HepG2 (cell line): ENCODE results near the gene GTF3A. TPM values are rescaled to one million over a fixed set of nuclear protein-coding genes. Genes with fewer than 3 reads are reported as not detected.

Source experiments
- ATAC-seq: fragments of 200-7000 bp; cut with Tn5 transposase; 3 replicates; pipeline ENCODE4 v1.9.1; 2020; ENCODE audit warnings: mild to moderate bottlenecking, moderate library complexity
- BruUV-seq: library from RNA; stranded (reverse); fragments of 400-500 nt; replicated peaks from 2 replicates; lab custom pipeline; 2021; lab: Mats Ljungman, UMichigan
- CTCF ChIA-PET: fragments of 300-600 bp; formaldehyde crosslinking; extraction: SDS; loops from one replicate; lab custom pipeline; 2021; ENCODE audit warnings: low total read pairs, inconsistent platforms, low intra/inter-chr PET ratio; lab: Yijun Ruan, JAX
- POLR2A ChIA-PET: fragments of 350-600 bp; sonication (Branson Sonifier 250); formaldehyde crosslinking; loops from one replicate; lab custom pipeline; 2020; ENCODE audit warnings: antibody characterized with exemption, inconsistent platforms; lab: Yijun Ruan, JAX
- DNase-seq: peaks from one replicate; pipeline ENCODE4 v3.0.0-alpha.2; 2015; ENCODE audit warnings: low spot score
- FAIRE-seq: peaks from 3 replicates; lab custom pipeline; 2011; peaks lifted over from hg19 to GRCh38; lab: Jason Lieb, UNC
- H2AFZ ChIP-seq: one replicate; pipeline ENCODE4 v1.6.1; 2011; ENCODE audit warnings: low read length, inconsistent platforms
- H3K27ac ChIP-seq: fragments of 300-600 bp; 3 replicates; pipeline ENCODE4 v1.8.0; 2011; ENCODE audit warnings: mixed run types, mild to moderate bottlenecking, mixed read lengths, low read length, inconsistent platforms; ENCODE audit not compliant: insufficient read depth; ENCODE audit errors: extremely low read length
- H3K27me3 ChIP-seq, 2 experiments: fragments of 200-600 bp in 1 of 2; 2 replicates in 1 of 2; 3 replicates in 1 of 2; pipeline versions ENCODE4 v1.6.0 to v1.8.0; 2011; ENCODE audit warnings: low read length in 2 of 2, mild to moderate bottlenecking in 2 of 2, moderate library complexity in 2 of 2, inconsistent platforms in 1 of 2; ENCODE audit not compliant: insufficient read depth in 2 of 2, control insufficient read depth in 1 of 2
- H3K36me3 ChIP-seq, 2 experiments: fragments of 200-600 bp in 1 of 2; replicated peaks in 1 of 2; 2 replicates in 1 of 2; 3 replicates in 1 of 2; pipeline versions ENCODE4 v1.5.1 to v1.8.0; 2011; ENCODE audit warnings: low read length in 2 of 2, inconsistent platforms in 1 of 2; ENCODE audit not compliant: insufficient read depth in 2 of 2, control insufficient read depth in 1 of 2
- H3K4me1 ChIP-seq: 2 replicates; pipeline ENCODE4 v1.5.1; 2012; ENCODE audit warnings: low read length, inconsistent platforms; ENCODE audit not compliant: insufficient read depth
- H3K4me2 ChIP-seq: 2 replicates; pipeline ENCODE4 v1.6.0; 2011; ENCODE audit warnings: low read depth, low read length, inconsistent platforms
- H3K4me3 ChIP-seq, 3 experiments: fragments of 200-600 bp in 1 of 3; sonication (generic), shearing (Covaris generic) in 1 of 3; replicated peaks in 1 of 3; 2 replicates each; pipeline ENCODE4 v1.5.1; 2011 to 2016; ENCODE audit warnings: low read length in 3 of 3, inconsistent platforms in 2 of 3, low read depth in 2 of 3, mild to moderate bottlenecking in 2 of 3, control low read depth in 1 of 3, mixed read lengths in 1 of 3; ENCODE audit not compliant: insufficient read depth in 1 of 3
- H3K79me2 ChIP-seq: one replicate; pipeline ENCODE4 v1.6.1; 2011; ENCODE audit warnings: low read length, inconsistent platforms; ENCODE audit not compliant: insufficient read depth
- H3K9ac ChIP-seq: 2 replicates; pipeline ENCODE4 v1.6.0; 2011; ENCODE audit warnings: mild to moderate bottlenecking, low read depth, low read length, inconsistent platforms; ENCODE audit not compliant: insufficient read depth
- H3K9me3 ChIP-seq: 2 replicates; pipeline ENCODE4 v1.5.1; 2012; ENCODE audit warnings: mild to moderate bottlenecking, low read length
- H4K20me1 ChIP-seq: 2 replicates; pipeline ENCODE4 v1.6.0; 2011; ENCODE audit warnings: inconsistent platforms, mild to moderate bottlenecking, low read length, moderate library complexity; ENCODE audit not compliant: insufficient read depth
- AHR ChIP-seq: IDR thresholded peaks from 2 replicates; pipeline ENCODE4 v1.6.1; 2018; ENCODE audit warnings: missing genetic modification reagents, missing compliant biosample characterization
- FOSL2 ChIP-seq: sonication (generic); formaldehyde crosslinking; IDR thresholded peaks from 2 replicates; pipeline ENCODE4 v1.4.0; 2020; ENCODE audit warnings: missing genetic modification reagents
- HMGA1 ChIP-seq: sonication (generic); formaldehyde crosslinking; conservative IDR thresholded peaks from 2 replicates; pipeline ENCODE4 v1.4.0; 2020; ENCODE audit warnings: missing genetic modification reagents
- HNF4A ChIP-seq: sonication (generic); formaldehyde crosslinking; IDR thresholded peaks from 2 replicates; pipeline ENCODE4 v1.4.0; 2020; ENCODE audit warnings: missing genetic modification reagents
- HOXA5 ChIP-seq: sonication (generic); formaldehyde crosslinking; IDR thresholded peaks from 2 replicates; pipeline ENCODE4 v1.4.0; 2020; ENCODE audit warnings: missing genetic modification reagents
- KAT2B ChIP-seq: fragments of 150-350 bp; IDR thresholded peaks from 2 replicates; pipeline ENCODE4 v1.6.1; 2014; ENCODE audit warnings: low read depth, low read length, borderline replicate concordance
- KDM2A ChIP-seq: sonication (generic); formaldehyde crosslinking; IDR thresholded peaks from 2 replicates; pipeline ENCODE4 v1.4.0; 2020; ENCODE audit warnings: low read depth, missing genetic modification reagents, borderline replicate concordance
- KDM5A ChIP-seq: fragments of 200-600 bp; sonication (generic); IDR thresholded peaks from 2 replicates; pipeline ENCODE4 v1.7.0; 2018; ENCODE audit warnings: antibody characterized with exemption, mild to moderate bottlenecking, low read length, borderline replicate concordance
- KLF15 ChIP-seq: sonication (generic); formaldehyde crosslinking; IDR thresholded peaks from 2 replicates; pipeline ENCODE4 v1.8.1; 2023; ENCODE audit warnings: borderline replicate concordance, mild to moderate bottlenecking, inconsistent platforms, missing genetic modification reagents, mixed read lengths
- MEIS2 ChIP-seq: sonication (generic); formaldehyde crosslinking; IDR thresholded peaks from 2 replicates; pipeline ENCODE4 v1.9.0; 2021; ENCODE audit warnings: mild to moderate bottlenecking, missing genetic modification reagents
- NFIB ChIP-seq: sonication (generic); formaldehyde crosslinking; IDR thresholded peaks from 2 replicates; pipeline ENCODE4 v1.9.0; 2021; ENCODE audit warnings: missing genetic modification reagents, mild to moderate bottlenecking, borderline replicate concordance
- SCMH1 ChIP-seq: sonication (generic); formaldehyde crosslinking; IDR thresholded peaks from 2 replicates; pipeline ENCODE4 v1.9.0; 2021; ENCODE audit warnings: missing genetic modification reagents, mild to moderate bottlenecking, borderline replicate concordance
- SNRNP70 ChIP-seq: fragments of 200-400 bp; formaldehyde crosslinking; IDR thresholded peaks from 2 replicates; pipeline ENCODE4 v1.6.1; 2017; ENCODE audit warnings: mild to moderate bottlenecking, low read depth, low read length, moderate library complexity
- SRY ChIP-seq: sonication (generic); formaldehyde crosslinking; IDR thresholded peaks from 2 replicates; pipeline ENCODE4 v1.8.0; 2022; ENCODE audit warnings: mild to moderate bottlenecking, missing genetic modification reagents
- SUZ12 ChIP-seq: fragments of 150-350 bp; IDR thresholded peaks from 2 replicates; pipeline ENCODE4 v1.6.1; 2014; ENCODE audit warnings: low read depth, low read length
- TEAD3 ChIP-seq: optimal IDR thresholded peaks from 2 replicates; pipeline ENCODE3; 2016; ENCODE audit warnings: borderline replicate concordance
- TMF1 ChIP-seq: sonication (generic); formaldehyde crosslinking; IDR thresholded peaks from 2 replicates; pipeline ENCODE4 v1.8.1; 2022; ENCODE audit warnings: low read depth, missing genetic modification reagents
- ZBTB21 ChIP-seq: sonication (generic); formaldehyde crosslinking; IDR thresholded peaks from 2 replicates; pipeline ENCODE4 v1.4.0; 2020; ENCODE audit warnings: missing genetic modification reagents
- ZFP37 ChIP-seq: sonication (generic); formaldehyde crosslinking; IDR thresholded peaks from 2 replicates; pipeline ENCODE4 v1.4.0; 2020; ENCODE audit warnings: missing genetic modification reagents, borderline replicate concordance
- ZFP41 ChIP-seq: sonication (generic); formaldehyde crosslinking; IDR thresholded peaks from 2 replicates; pipeline ENCODE4 v1.4.0; 2020; ENCODE audit warnings: mild to moderate bottlenecking, missing genetic modification reagents, borderline replicate concordance
- ZFP82 ChIP-seq: sonication (generic); formaldehyde crosslinking; IDR thresholded peaks from 2 replicates; pipeline ENCODE4 v1.5.1; 2020; ENCODE audit warnings: mild to moderate bottlenecking, missing genetic modification reagents, borderline replicate concordance
- ZNF143 ChIP-seq: sonication (generic); formaldehyde crosslinking; IDR thresholded peaks from 2 replicates; pipeline ENCODE4 v1.4.0; 2020; ENCODE audit warnings: missing genetic modification reagents
- ZNF225 ChIP-seq: sonication (generic); formaldehyde crosslinking; IDR thresholded peaks from 2 replicates; pipeline ENCODE4 v1.4.0; 2020; ENCODE audit warnings: mild to moderate bottlenecking, missing genetic modification reagents
- ZNF354B ChIP-seq: sonication (generic); formaldehyde crosslinking; IDR thresholded peaks from 2 replicates; pipeline ENCODE4 v1.8.0; 2022; ENCODE audit warnings: mild to moderate bottlenecking, missing genetic modification reagents
- ZNF770 ChIP-seq: sonication (generic); formaldehyde crosslinking; IDR thresholded peaks from 2 replicates; pipeline ENCODE4 v1.5.0; 2020; ENCODE audit warnings: mild to moderate bottlenecking, missing genetic modification reagents
- ZNF775 ChIP-seq: sonication (generic); formaldehyde crosslinking; IDR thresholded peaks from 2 replicates; pipeline ENCODE4 v1.4.0; 2020; ENCODE audit warnings: missing genetic modification reagents, mild to moderate bottlenecking, moderate library complexity, borderline replicate concordance
- ZNF816 ChIP-seq: sonication (generic); formaldehyde crosslinking; IDR thresholded peaks from 2 replicates; pipeline ENCODE4 v1.8.0; 2022; ENCODE audit warnings: missing genetic modification reagents, mild to moderate bottlenecking, borderline replicate concordance
- WGBS: methylation state at CpG from one replicate; pipeline ENCODE4 v1.1.6; 2017; ENCODE audit warnings: low lambda C conversion rate; 5-methylcytosine and 5-hydroxymethylcytosine counted together
- in situ Hi-C: cut with HindIII; loops from 2 replicates; pipeline ENCODE4 v1.10.0; 2017; ENCODE audit warnings: low pct_unique_long_range_greater_than_20kb; ENCODE audit not compliant: extremely low pct_ligation_motif_present
- intact Hi-C: fragments of 100-400 bp; cut with micrococcal nuclease; formaldehyde crosslinking; loops from one replicate; pipeline ENCODE4 v1.10.0; 2022; ENCODE audit not compliant: unreplicated experiment
- polyA plus RNA-seq, 8 experiments: library from polyadenylated mRNA; depleted of rRNA in 3 of 8; stranded (reverse) in 7 of 8; unstranded in 1 of 8; fragments of >200 nt; fragmentation: Illumina TruSeq in 4 of 8; extraction: Trizol in 4 of 8; gene quantifications; 2 replicates each; pipeline versions ENCODE4 v1.2.1 to v1.2.3, GENCODE V29; 2011 to 2016; ENCODE audit warnings: low read depth in 4 of 8, missing spikeins in 1 of 8, mixed read lengths in 1 of 8; ENCODE audit not compliant: insufficient read depth in 1 of 8
- total RNA-seq, 5 experiments: library from RNA; depleted of rRNA; stranded (reverse); fragments of >200 nt; fragmentation: Illumina TruSeq; extraction: Trizol; gene quantifications; 2 replicates each; pipeline ENCODE4 v1.2.3, GENCODE V29; 2016; ENCODE audit warnings: low read depth in 1 of 5

The GTF3A gene
- total and polyA plus RNA-seq, 2 of the 13 experiments (the other 11 are each of a cell fraction or from before 2014, with no cell fraction given): 42.1 to 176 TPM

GRCh38 chr13:27379126-27379525, 45.3 kb upstream of the GTF3A start:
- WGBS: 3% methylated on average over 4 of the region's 4 CpGs
- ATAC-seq (no peak), DNase-seq (peak; percentile 31), FAIRE-seq (no peak)
- peaks cover 64% of the 10 kb centered on the region for H3K4me1 ChIP-seq
- CTCF ChIA-PET: no interaction called here
- no peaks in the 10 kb centered on the region for H3K36me3 ChIP-seq
- POLR2A ChIA-PET: interaction anchor here (0.6 to 1.2 kb wide), 2 partner anchors 17 to 25 kb away, joined by 4 to 8 read pairs; no protein-coding TSS in a partner anchor
- H3K4me2 ChIP-seq: peak overlapping the region; percentile 64
- H2AFZ ChIP-seq: no peak overlapping the region
- intact Hi-C loops: no loop called here
- H3K79me2 ChIP-seq: no peaks in the 10 kb centered on the region
- H3K27ac ChIP-seq: no peak overlapping the region
- no peak overlapping the region for H3K4me3 ChIP-seq
- no peaks in the 10 kb centered on the region for H3K9me3 ChIP-seq
- H4K20me1 ChIP-seq: no peaks in the 10 kb centered on the region
- BruUV-seq: no TSS peak
- no peak overlapping the region for H3K9ac ChIP-seq
- in situ Hi-C loops: loop anchor here (5.0 to 10.0 kb wide), 2 partner anchors 336 to 448 kb away; no protein-coding TSS in a partner anchor
- H3K27me3 ChIP-seq: peaks cover 0 to 2% of the 10 kb centered on the region in 2 experiments; a peak in 3 of 5 replicates
- TF ChIP-seq ZNF770 (CRISPR knock-in tag): 0 out of 2 replicates have a peak, but pooled peaks have one; percentile 12
- no peak for TF ChIP-seq KLF15 (CRISPR knock-in tag)
- no peak for TF ChIP-seq ZNF225 (CRISPR knock-in tag)
- peak; percentile 26; the same call in 1 of the 2 replicates for TF ChIP-seq HNF4A
- no peak for TF ChIP-seq ZFP82 (CRISPR knock-in tag)
- TF ChIP-seq ZNF143 (CRISPR knock-in tag): no peak
- TF ChIP-seq AHR (CRISPR knock-in tag): no peak
- TF ChIP-seq HMGA1: no peak
- no peak for TF ChIP-seq SRY (CRISPR knock-in tag)
- no peak for TF ChIP-seq SNRNP70
- TF ChIP-seq SUZ12: no peak
- TF ChIP-seq FOSL2 (CRISPR knock-in tag): 0 out of 2 replicates have a peak, but pooled peaks have one; percentile 11
- no peak for TF ChIP-seq NFIB (CRISPR knock-in tag)
- no peak for TF ChIP-seq ZNF816 (CRISPR knock-in tag)
- TF ChIP-seq ZBTB21: no peak
- no peak for TF ChIP-seq KAT2B
- TF ChIP-seq ZFP37 (CRISPR knock-in tag): no peak
- TF ChIP-seq MEIS2 (CRISPR knock-in tag): no peak
- TF ChIP-seq SCMH1: no peak
- TF ChIP-seq TEAD3 (CRISPR knock-in tag): peak; percentile 83
- TF ChIP-seq KDM5A: no peak
- TF ChIP-seq ZFP41 (CRISPR knock-in tag): no peak
- TF ChIP-seq TMF1: no peak
- TF ChIP-seq ZNF775 (CRISPR knock-in tag): no peak
- TF ChIP-seq HOXA5 (CRISPR knock-in tag): no peak
- no peak for TF ChIP-seq KDM2A (CRISPR knock-in tag)
- TF ChIP-seq ZNF354B (CRISPR knock-in tag): no peak
